H1 (cell line): ENCODE measurements around the gene AFF2. TPM values are rescaled to one million over a fixed set of nuclear protein-coding genes. Genes with fewer than 3 reads are reported as not detected.

Source experiments
- CTCF ChIA-PET: fragments of 300-600 bp; sonication (Branson Sonifier 250); formaldehyde crosslinking; loops from one replicate; lab custom pipeline; 2021; ENCODE audit not compliant: partially characterized antibody; lab: Charles Lee
- POLR2A ChIA-PET: fragments of 300-600 bp; sonication (Branson Sonifier 250); formaldehyde crosslinking; loops from one replicate; lab custom pipeline; 2021; ENCODE audit warnings: inconsistent platforms; ENCODE audit not compliant: partially characterized antibody; lab: Charles Lee
- DNase-seq, 2 experiments: peaks; one replicate each; pipeline versions ENCODE4 v3.0.0 to v3.0.0-alpha.2; 2010 to 2022; ENCODE audit warnings: low spot score in 2 of 2, low read depth in 1 of 2, mixed read lengths in 1 of 2
- FAIRE-seq: peaks from 2 replicates; lab custom pipeline; 2011; peaks lifted over from hg19 to GRCh38; lab: Jason Lieb, UNC
- H2AFZ ChIP-seq: 2 replicates; pipeline ENCODE4 v1.8.1; 2012; ENCODE audit warnings: low read length, inconsistent platforms
- H2AK5ac ChIP-seq: 2 replicates; pipeline ENCODE4 v1.6.1; 2013; ENCODE audit warnings: low read depth, low read length
- H2BK120ac ChIP-seq: replicated peaks from 2 replicates; pipeline ENCODE3; 2013; ENCODE audit warnings: low read depth, low read length, inconsistent platforms
- H2BK12ac ChIP-seq: 2 replicates; pipeline ENCODE4 v1.6.1; 2013; ENCODE audit warnings: low read depth, low read length
- H2BK15ac ChIP-seq: 2 replicates; pipeline ENCODE4 v1.6.1; 2013; ENCODE audit warnings: low read length
- H2BK20ac ChIP-seq: 2 replicates; pipeline ENCODE4 v1.6.1; 2013; ENCODE audit warnings: low read length
- H2BK5ac ChIP-seq: 2 replicates; pipeline ENCODE4 v1.6.1; 2013; ENCODE audit warnings: low read depth, low read length
- H3K14ac ChIP-seq: 2 replicates; pipeline ENCODE4 v1.6.1; 2013; ENCODE audit warnings: inconsistent platforms; ENCODE audit not compliant: insufficient read length
- H3K18ac ChIP-seq: 2 replicates; pipeline ENCODE4 v1.6.1; 2013; ENCODE audit warnings: low read length; ENCODE audit errors: extremely low read depth
- H3K23ac ChIP-seq: 2 replicates; pipeline ENCODE4 v1.6.1; 2013; ENCODE audit warnings: inconsistent platforms; ENCODE audit not compliant: insufficient read length
- H3K23me2 ChIP-seq: 2 replicates; pipeline ENCODE4 v1.6.1; 2013; ENCODE audit warnings: low read depth, low read length
- H3K27ac ChIP-seq: 2 replicates; pipeline ENCODE4 v1.6.1; 2011; ENCODE audit warnings: low read depth, low read length, inconsistent platforms
- H3K27me3 ChIP-seq, 4 experiments: replicated peaks in 1 of 4; 1 replicate in 1 of 4; 2 replicates in 3 of 4; pipeline versions ENCODE4 v1.6.1 to v1.8.1; 2011 to 2013; ENCODE audit warnings: low read length in 3 of 4, mild to moderate bottlenecking in 3 of 4, inconsistent platforms in 2 of 4, mixed read lengths in 2 of 4, moderate library complexity in 1 of 4; ENCODE audit not compliant: control insufficient read depth in 3 of 4, insufficient read depth in 3 of 4; ENCODE audit errors: extremely low read depth in 1 of 4
- H3K36me3 ChIP-seq, 4 experiments: 2 replicates each; pipeline versions ENCODE4 v1.6.1 to v1.8.1; 2011 to 2013; ENCODE audit warnings: mild to moderate bottlenecking in 4 of 4, low read length in 3 of 4, moderate library complexity in 2 of 4, control low read depth in 1 of 4, inconsistent platforms in 1 of 4; ENCODE audit not compliant: insufficient read depth in 4 of 4, control insufficient read depth in 2 of 4
- H3K4ac ChIP-seq: replicated peaks from 2 replicates; pipeline ENCODE3; 2013; ENCODE audit warnings: low read length, low read depth, mixed read lengths, inconsistent platforms; ENCODE audit not compliant: insufficient read length
- H3K4me1 ChIP-seq, 4 experiments: replicated peaks in 1 of 4; 1 replicate in 1 of 4; 2 replicates in 3 of 4; pipeline versions ENCODE4 v1.6.1 to v1.8.1; 2011 to 2013; ENCODE audit warnings: low read length in 3 of 4, inconsistent platforms in 2 of 4, mixed read lengths in 1 of 4; ENCODE audit not compliant: insufficient read depth in 4 of 4, control insufficient read depth in 3 of 4
- H3K4me2 ChIP-seq, 2 experiments: 2 replicates each; pipeline versions ENCODE4 v1.6.1 to v1.8.1; 2011 to 2013; ENCODE audit warnings: low read depth in 2 of 2, low read length in 2 of 2, control low read depth in 1 of 2, inconsistent platforms in 1 of 2, mild to moderate bottlenecking in 1 of 2; ENCODE audit not compliant: insufficient read depth in 1 of 2
- H3K4me3 ChIP-seq, 4 experiments: fragments of 200-600, 300-600 bp in 1 of 4; sonication (generic), shearing (Covaris generic), sonication (Bioruptor Twin) in 1 of 4; 2 replicates each; pipeline versions ENCODE4 v1.5.1 to v1.8.1; 2011 to 2016; ENCODE audit warnings: low read length in 4 of 4, low read depth in 3 of 4, control low read depth in 2 of 4, inconsistent platforms in 2 of 4, mild to moderate bottlenecking in 2 of 4, mixed read lengths in 1 of 4, moderate library complexity in 1 of 4; ENCODE audit not compliant: insufficient read depth in 2 of 4; ENCODE audit errors: extremely low read depth in 1 of 4
- H3K56ac ChIP-seq: replicated peaks from 2 replicates; pipeline ENCODE3; 2013; ENCODE audit warnings: low read depth, mild to moderate bottlenecking, mixed read lengths, low read length, inconsistent platforms; ENCODE audit not compliant: insufficient read length
- H3K79me1 ChIP-seq: 2 replicates; pipeline ENCODE4 v1.6.1; 2013; ENCODE audit warnings: low read depth, low read length, control low read depth
- H3K79me2 ChIP-seq, 2 experiments: 2 replicates each; pipeline versions ENCODE4 v1.6.1 to v1.8.1; 2012 to 2013; ENCODE audit warnings: low read length in 2 of 2, mild to moderate bottlenecking in 2 of 2, inconsistent platforms in 1 of 2; ENCODE audit not compliant: insufficient read depth in 2 of 2, control insufficient read depth in 1 of 2
- H3K9ac ChIP-seq, 4 experiments: replicated peaks in 1 of 4; 1 replicate in 1 of 4; 2 replicates in 3 of 4; pipeline versions ENCODE4 v1.6.1 to v1.8.1; 2011 to 2013; ENCODE audit warnings: low read depth in 3 of 4, low read length in 3 of 4, control low read depth in 2 of 4, mild to moderate bottlenecking in 2 of 4, moderate library complexity in 2 of 4, inconsistent platforms in 1 of 4; ENCODE audit errors: extremely low read depth in 1 of 4
- H3K9me3 ChIP-seq, 2 experiments: 2 replicates each; pipeline versions ENCODE4 v1.6.1 to v1.8.1; 2012 to 2013; ENCODE audit warnings: mild to moderate bottlenecking in 2 of 2, moderate library complexity in 2 of 2, control low read depth in 1 of 2, inconsistent platforms in 1 of 2, low read depth in 1 of 2, low read length in 1 of 2, mixed read lengths in 1 of 2; ENCODE audit not compliant: insufficient read depth in 2 of 2
- H4K20me1 ChIP-seq, 2 experiments: replicated peaks in 1 of 2; 2 replicates each; pipeline versions ENCODE3 to v1.8.1; 2011 to 2013; ENCODE audit warnings: inconsistent platforms in 2 of 2, low read length in 2 of 2, mild to moderate bottlenecking in 1 of 2; ENCODE audit not compliant: insufficient read depth in 2 of 2, control insufficient read depth in 1 of 2
- H4K5ac ChIP-seq: 2 replicates; pipeline ENCODE4 v1.6.1; 2013; ENCODE audit warnings: low read length, low read depth, mixed read lengths, inconsistent platforms; ENCODE audit not compliant: insufficient read length
- H4K8ac ChIP-seq: 2 replicates; pipeline ENCODE4 v1.8.0; 2013; ENCODE audit warnings: mild to moderate bottlenecking, moderate library complexity, low read length, inconsistent platforms; ENCODE audit not compliant: insufficient read depth; ENCODE audit errors: extremely low read depth
- H4K91ac ChIP-seq: replicated peaks from 2 replicates; pipeline ENCODE3; 2013; ENCODE audit warnings: low read length, mixed read lengths, inconsistent platforms; ENCODE audit not compliant: insufficient read length
- CHD7 ChIP-seq: fragments of 300-600 bp; sonication (generic); IDR thresholded peaks from 2 replicates; pipeline ENCODE4 v1.7.1; 2012; ENCODE audit warnings: low read length, moderate library complexity, mild to moderate bottlenecking, inconsistent platforms; ENCODE audit not compliant: insufficient replicate concordance
- WGBS, 2 experiments: shearing (Covaris generic) in 1 of 2; methylation state at CpG; one replicate each; pipeline versions ENCODE4 v1.1.6 to v1.1.7; 2013 to 2015; ENCODE audit warnings: low lambda C conversion rate in 2 of 2, mixed read lengths in 2 of 2, inconsistent platforms in 1 of 2, low coverage in 1 of 2, missing lambda C conversion rate in 1 of 2; ENCODE audit not compliant: insufficient replicate concordance in 2 of 2, insufficient coverage in 1 of 2, insufficient read length in 1 of 2; ENCODE audit errors: extremely low coverage in 1 of 2, missing lambda C conversion rate in 1 of 2; 5-methylcytosine and 5-hydroxymethylcytosine counted together
- polyA plus RNA-seq, 7 experiments: library from polyadenylated mRNA; depleted of rRNA in 3 of 7; stranded (reverse) in 5 of 7; unstranded in 2 of 7; fragments of >200 nt in 5 of 7; fragments of 200-250 nt in 2 of 7; gene quantifications; 1 replicate in 5 of 7; 2 replicates in 1 of 7; 4 replicates in 1 of 7; pipeline versions ENCODE4 v1.2.1 to v1.2.3, GENCODE V29; 2011 to 2013; ENCODE audit warnings: missing spikeins in 2 of 7, mixed read lengths in 2 of 7
- total RNA-seq: library from RNA; stranded (reverse); fragmentation: NEBNext Ultra II Directional; extraction: Animal tissue kit (Norgen Biotek cat#: 25700); gene quantifications from 2 replicates; pipeline ENCODE4 v1.2.1, GENCODE V29; 2021

AFF2 gene
- total and polyA plus RNA-seq, 2 of the 8 experiments (the other 6 are each of a cell fraction or from before 2014, with no cell fraction given): 2.0 to 7.3 TPM

- no peaks in the 10 kb centered on the region for H3K79me2 ChIP-seq
- no peak overlapping the region for H3K4me3 ChIP-seq
- H2BK120ac ChIP-seq: no peak overlapping the region
- no peaks in the 10 kb centered on the region for H3K9me3 ChIP-seq
- H4K8ac ChIP-seq: no peak overlapping the region
- no peak overlapping the region for H3K4me2 ChIP-seq
- no peaks in the 10 kb centered on the region for H3K36me3 ChIP-seq
- H4K5ac ChIP-seq: no peak overlapping the region
- no peak overlapping the region for H2BK12ac ChIP-seq
- H2BK5ac ChIP-seq: no peak overlapping the region
- H3K27ac ChIP-seq: no peak overlapping the region
- no peak overlapping the region for H3K18ac ChIP-seq
- no peak overlapping the region for H3K14ac ChIP-seq
- H3K27me3 ChIP-seq: no peaks in the 10 kb centered on the region
- DNase-seq (no peak), FAIRE-seq (no peak)
- CTCF ChIA-PET: no interaction called here
- no peaks in the 10 kb centered on the region for H3K79me1 ChIP-seq
- POLR2A ChIA-PET: no interaction called here
- H2BK15ac ChIP-seq: no peak overlapping the region
- WGBS, 2 experiments: 97% methylated on average over 5 of the region's 5 CpGs; no CpG with 5 or more reads in 1 of the 2 experiments
- H3K23ac ChIP-seq: no peak overlapping the region
- no peak overlapping the region for H2AK5ac ChIP-seq
- H4K91ac ChIP-seq: no peak overlapping the region
- H4K20me1 ChIP-seq: no peaks in the 10 kb centered on the region
- no peaks in the 10 kb centered on the region for H3K4me1 ChIP-seq
- H3K9ac ChIP-seq: no peak overlapping the region
- no peak overlapping the region for H2BK20ac ChIP-seq
- no peak overlapping the region for H3K56ac ChIP-seq
- no peak overlapping the region for H3K4ac ChIP-seq
- no peak overlapping the region for H2AFZ ChIP-seq
- no peaks in the 10 kb centered on the region for H3K23me2 ChIP-seq
- no peak for TF ChIP-seq CHD7
Measured at GRCh38 chrX:148878371-148878770, 378.0 kb downstream of the AFF2 start.
